ENCODE results near the gene FEV. TPM values are rescaled to one million over a fixed set of nuclear protein-coding genes. Genes with fewer than 3 reads are reported as not detected.
A peak's percentile ranks its signal among the peaks of the same experiment; 100 is the strongest.

FEV gene
- total RNA-seq, 1 donor: not detected

- TF ChIP-seq CTCF (IDR thresholded peaks at IDR 0.05; ENCODE audit: extremely low read depth, low read depth, low read length): no peak
- Histone ChIP-seq H3K9me3 (ENCODE audit: low read depth, low read length) (no peaks in the 10 kb centered on the region), H3K4me3 (ENCODE audit: insufficient read depth, low read length) (no peak overlapping the region), H3K4me1 (ENCODE audit: insufficient read depth, low read length) (no peaks in the 10 kb centered on the region), H3K4me2 (ENCODE audit: insufficient read depth, low read length) (no peak overlapping the region), H3K36me3 (ENCODE audit: insufficient read depth, low read length) (no peaks in the 10 kb centered on the region), H3K27ac (ENCODE audit: low read depth, low read length) (no peak overlapping the region), H3K27me3 (ENCODE audit: insufficient read depth, low read length) (peaks cover 84% of the 10 kb centered on the region), H2AFZ (ENCODE audit: low read length) (no peak overlapping the region), H3K79me2 (ENCODE audit: insufficient read depth, low read length) (no peaks in the 10 kb centered on the region), H4K20me1 (ENCODE audit: insufficient read depth, low read length) (peaks cover 3% of the 10 kb centered on the region)
- DNase-seq (ENCODE audit: insufficient read length, low spot score, missing footprints): peak; percentile 88
Measured at GRCh38 chr2:218984239-218985020, 554 bp downstream of the FEV start.

DNA sequence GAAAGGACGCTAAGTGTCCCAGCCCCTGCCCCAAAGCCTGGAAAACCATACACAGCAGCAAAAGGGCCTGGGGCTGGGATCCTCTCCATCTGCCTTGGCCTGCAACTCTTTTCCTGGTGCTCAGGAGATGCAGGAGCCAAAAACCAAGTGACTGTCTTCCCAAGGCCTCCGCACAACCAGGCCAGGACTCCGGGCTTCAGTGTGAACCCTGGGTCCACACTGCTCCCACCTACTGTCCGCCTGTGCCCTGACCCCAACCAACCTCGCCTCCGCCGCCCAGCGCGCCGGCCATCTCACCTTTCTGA, 1.1 kb downstream of the FEV start:
- H3K79me2 ChIP-seq (ENCODE audit: insufficient read depth, low read length): no peaks in the 10 kb centered on the region
- H3K4me2 ChIP-seq (ENCODE audit: insufficient read depth, low read length): no peak overlapping the region
- H3K36me3 ChIP-seq (ENCODE audit: insufficient read depth, low read length): no peaks in the 10 kb centered on the region
- no peaks in the 10 kb centered on the region for H3K9me3 ChIP-seq (ENCODE audit: low read depth, low read length)
- no peaks in the 10 kb centered on the region for H3K4me1 ChIP-seq (ENCODE audit: insufficient read depth, low read length)
- peaks cover 79% of the 10 kb centered on the region for H3K27me3 ChIP-seq (ENCODE audit: insufficient read depth, low read length)
- H2AFZ ChIP-seq (ENCODE audit: low read length): no peak overlapping the region
- no peak for DNase-seq (ENCODE audit: insufficient read length, low spot score, missing footprints)
- H3K27ac ChIP-seq (ENCODE audit: low read depth, low read length): no peak overlapping the region
- H3K4me3 ChIP-seq (ENCODE audit: insufficient read depth, low read length): no peak overlapping the region
- H4K20me1 ChIP-seq (ENCODE audit: insufficient read depth, low read length): peaks cover 3% of the 10 kb centered on the region
- no peak for TF ChIP-seq CTCF (IDR thresholded peaks at IDR 0.05; ENCODE audit: extremely low read depth, low read depth, low read length)

DNA sequence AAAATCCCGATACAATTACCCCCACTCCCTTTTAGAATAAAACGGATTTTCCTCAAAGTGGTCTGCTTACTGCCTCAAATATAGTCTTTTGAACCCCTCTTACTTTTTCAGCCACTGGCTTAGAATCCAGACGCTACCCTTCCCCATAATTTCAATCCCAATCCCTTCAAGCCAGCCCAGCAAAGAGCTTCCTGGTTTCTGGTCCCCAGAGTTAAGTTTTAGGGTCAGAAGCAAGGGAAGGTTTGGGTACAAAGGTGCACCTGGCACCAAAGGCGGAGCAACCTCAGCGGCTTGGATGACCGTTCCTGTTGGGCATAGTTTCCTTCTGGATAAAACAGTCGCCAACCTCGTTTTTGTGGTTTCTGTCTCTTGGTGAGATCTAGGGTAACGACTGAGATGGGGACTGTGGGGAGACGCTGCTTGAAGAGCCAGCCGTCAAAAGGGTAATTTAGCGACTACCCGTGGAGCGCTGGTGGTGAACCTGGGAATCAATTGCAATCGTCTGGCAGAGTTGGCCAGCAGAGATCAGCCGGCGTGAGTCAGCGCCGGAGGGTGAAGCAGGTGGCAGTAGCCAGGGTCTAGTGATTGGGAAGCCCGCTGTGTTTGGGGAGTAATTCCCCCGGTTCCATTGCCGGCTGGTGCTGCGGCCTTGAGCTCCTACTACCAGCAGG, 1.6 kb downstream of the FEV start:
- H3K4me1 ChIP-seq (ENCODE audit: insufficient read depth, low read length): no peaks in the 10 kb centered on the region
- no peak for TF ChIP-seq CTCF (IDR thresholded peaks at IDR 0.05; ENCODE audit: extremely low read depth, low read depth, low read length)
- no peak overlapping the region for H3K4me3 ChIP-seq (ENCODE audit: insufficient read depth, low read length)
- no peaks in the 10 kb centered on the region for H3K36me3 ChIP-seq (ENCODE audit: insufficient read depth, low read length)
- no peaks in the 10 kb centered on the region for H3K79me2 ChIP-seq (ENCODE audit: insufficient read depth, low read length)
- peaks cover 3% of the 10 kb centered on the region for H4K20me1 ChIP-seq (ENCODE audit: insufficient read depth, low read length)
- no peak overlapping the region for H3K4me2 ChIP-seq (ENCODE audit: insufficient read depth, low read length)
- peaks cover 77% of the 10 kb centered on the region for H3K27me3 ChIP-seq (ENCODE audit: insufficient read depth, low read length)
- H2AFZ ChIP-seq (ENCODE audit: low read length): no peak overlapping the region
- peak; percentile 82 for DNase-seq (ENCODE audit: insufficient read length, low spot score, missing footprints)
- H3K27ac ChIP-seq (ENCODE audit: low read depth, low read length): no peak overlapping the region
- no peaks in the 10 kb centered on the region for H3K9me3 ChIP-seq (ENCODE audit: low read depth, low read length)

GRCh38 chr2:218982586-218983262, 2.3 kb downstream of the FEV start:
- Histone ChIP-seq H3K4me3 (ENCODE audit: insufficient read depth, low read length) (no peak overlapping the region), H3K4me1 (ENCODE audit: insufficient read depth, low read length) (no peaks in the 10 kb centered on the region), H3K27ac (ENCODE audit: low read depth, low read length) (no peak overlapping the region), H2AFZ (ENCODE audit: low read length) (no peak overlapping the region), H3K9me3 (ENCODE audit: low read depth, low read length) (no peaks in the 10 kb centered on the region), H3K4me2 (ENCODE audit: insufficient read depth, low read length) (no peak overlapping the region), H3K27me3 (ENCODE audit: insufficient read depth, low read length) (peaks cover 74% of the 10 kb centered on the region), H4K20me1 (ENCODE audit: insufficient read depth, low read length) (peaks cover 3% of the 10 kb centered on the region), H3K36me3 (ENCODE audit: insufficient read depth, low read length) (no peaks in the 10 kb centered on the region), H3K79me2 (ENCODE audit: insufficient read depth, low read length) (no peaks in the 10 kb centered on the region)
- DNase-seq (ENCODE audit: insufficient read length, low spot score, missing footprints): peak; percentile 80
- no peak for TF ChIP-seq CTCF (IDR thresholded peaks at IDR 0.05; ENCODE audit: extremely low read depth, low read depth, low read length)

All from osteoblast (primary cell).